Measurements from ENCODE around the gene OR51D1. TPM values are rescaled to one million over a fixed set of nuclear protein-coding genes. Genes with fewer than 3 reads are reported as not detected.

Gene OR51D1
- total and polyA plus RNA-seq, 3 donors from 2014 or later: 0.63 TPM; not detected in 2

DNA sequence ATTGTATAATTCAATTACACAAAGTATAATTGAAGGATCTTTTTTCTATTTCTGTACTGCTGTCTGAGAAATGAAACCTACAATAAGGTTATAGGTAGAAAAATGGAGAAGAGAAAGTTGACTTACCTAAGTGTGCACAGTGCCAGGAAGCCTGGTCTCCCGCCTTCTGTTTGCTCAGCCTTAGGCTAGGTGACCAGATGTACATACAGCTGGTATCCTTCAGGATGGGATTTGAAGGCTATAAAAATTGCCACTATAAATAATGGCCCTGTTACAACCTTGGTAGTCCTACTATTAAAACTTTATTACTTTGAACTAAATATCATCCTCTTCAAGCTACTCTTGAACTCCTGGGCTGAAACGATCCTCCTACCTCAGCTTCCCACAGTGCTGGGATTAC, 40.7 kb downstream of the OR51D1 start:
- DNase-seq: no peak
- Histone ChIP-seq H3K36me3 (ENCODE audit: low read depth, missing control alignments) (no peaks in the 10 kb centered on the region), H3K4me3 (no peak overlapping the region), H3K4me1 (no peaks in the 10 kb centered on the region), H3K27me3 (no peaks in the 10 kb centered on the region), H3K27ac (no peak overlapping the region), H3K9me3 (no peaks in the 10 kb centered on the region)
- intact Hi-C loops (cut with DNase I; ENCODE audit: low total_unique reads): no loop called here
- 77 to 92% methylated on average over 2 of the region's 2 CpGs for WGBS, 2 donors
- TF ChIP-seq, protein P1, sequence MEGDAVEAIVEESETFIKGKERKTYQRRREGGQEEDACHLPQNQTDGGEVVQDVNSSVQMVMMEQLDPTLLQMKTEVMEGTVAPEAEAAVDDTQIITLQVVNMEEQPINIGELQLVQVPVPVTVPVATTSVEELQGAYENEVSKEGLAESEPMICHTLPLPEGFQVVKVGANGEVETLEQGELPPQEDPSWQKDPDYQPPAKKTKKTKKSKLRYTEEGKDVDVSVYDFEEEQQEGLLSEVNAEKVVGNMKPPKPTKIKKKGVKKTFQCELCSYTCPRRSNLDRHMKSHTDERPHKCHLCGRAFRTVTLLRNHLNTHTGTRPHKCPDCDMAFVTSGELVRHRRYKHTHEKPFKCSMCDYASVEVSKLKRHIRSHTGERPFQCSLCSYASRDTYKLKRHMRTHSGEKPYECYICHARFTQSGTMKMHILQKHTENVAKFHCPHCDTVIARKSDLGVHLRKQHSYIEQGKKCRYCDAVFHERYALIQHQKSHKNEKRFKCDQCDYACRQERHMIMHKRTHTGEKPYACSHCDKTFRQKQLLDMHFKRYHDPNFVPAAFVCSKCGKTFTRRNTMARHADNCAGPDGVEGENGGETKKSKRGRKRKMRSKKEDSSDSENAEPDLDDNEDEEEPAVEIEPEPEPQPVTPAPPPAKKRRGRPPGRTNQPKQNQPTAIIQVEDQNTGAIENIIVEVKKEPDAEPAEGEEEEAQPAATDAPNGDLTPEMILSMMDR (IDR thresholded peaks at IDR 0.05): no peak
- no peak for TF ChIP-seq POLR2A (IDR thresholded peaks at IDR 0.05)

DNA sequence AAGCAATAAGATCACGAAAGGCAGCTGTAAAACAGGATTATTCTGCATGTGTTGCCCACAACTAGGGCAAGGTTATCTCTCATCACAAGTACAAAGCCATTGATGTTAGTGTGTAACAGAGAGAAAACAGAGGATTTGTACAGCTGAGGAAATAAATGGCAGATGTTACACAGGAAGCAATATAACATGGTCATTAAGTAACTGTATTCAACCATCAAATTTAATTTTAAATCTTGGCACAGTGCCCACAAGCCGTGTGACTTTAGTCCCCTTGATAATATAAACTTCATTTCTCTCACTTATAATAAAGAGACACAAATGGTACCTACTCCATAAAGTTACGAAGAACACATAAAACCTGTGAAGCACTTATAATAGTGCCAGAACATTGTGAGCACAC, 43.1 kb downstream of the OR51D1 start:
- Histone ChIP-seq H3K27ac (no peak overlapping the region), H3K36me3 (ENCODE audit: low read depth, missing control alignments) (no peaks in the 10 kb centered on the region), H3K27me3 (no peaks in the 10 kb centered on the region), H3K9me3 (no peaks in the 10 kb centered on the region), H3K4me1 (no peaks in the 10 kb centered on the region), H3K4me3 (no peak overlapping the region)
- intact Hi-C loops (cut with DNase I; ENCODE audit: low total_unique reads): no loop called here
- WGBS, 2 donors: 58% methylated on average over 3 of the region's 3 CpGs
- no peak for TF ChIP-seq POLR2A (IDR thresholded peaks at IDR 0.05)
- TF ChIP-seq, protein P1 (IDR thresholded peaks at IDR 0.05): no peak
- no peak for DNase-seq

DNA sequence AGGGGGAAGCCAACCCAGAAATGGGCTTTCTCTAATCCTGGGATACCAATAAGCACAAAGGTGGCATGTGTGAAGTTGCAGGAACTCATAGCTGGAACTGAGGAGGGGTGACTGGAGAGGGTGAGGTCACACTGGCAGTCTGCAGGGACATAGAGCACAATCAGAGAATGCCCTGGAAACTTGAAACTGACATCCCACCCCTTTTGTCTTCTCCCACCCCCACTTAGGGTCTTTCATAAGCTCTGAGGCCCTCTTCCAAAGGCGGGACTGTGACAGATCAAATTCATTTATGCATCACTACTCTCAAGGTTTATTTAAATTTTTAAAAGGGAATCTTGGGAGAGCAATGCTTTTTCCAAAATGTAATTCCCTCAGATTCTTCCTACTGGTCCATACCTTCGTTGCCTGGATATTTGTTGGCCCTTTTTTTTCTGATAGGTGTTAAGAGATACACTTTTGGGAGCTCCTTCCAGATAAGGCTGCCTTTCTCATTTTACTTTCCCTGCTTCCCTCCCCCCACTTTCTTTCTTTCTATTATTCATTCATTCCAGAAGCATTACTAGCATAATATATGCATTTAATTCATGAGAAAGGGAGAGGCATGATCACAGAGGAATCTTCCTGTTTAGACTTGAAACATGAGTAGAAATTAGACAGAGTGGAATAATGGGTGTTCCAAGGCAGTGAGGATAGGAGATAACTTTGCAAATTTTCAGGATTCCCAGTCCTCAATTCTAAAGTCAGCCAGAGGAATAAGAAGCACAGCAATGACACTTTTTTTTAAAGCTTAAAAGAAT, 45.5 kb downstream of the OR51D1 start:
- WGBS, 2 donors: 84 to 85% methylated on average over 2 of the region's 2 CpGs
- intact Hi-C loops (cut with DNase I; ENCODE audit: low total_unique reads): no loop called here

DNA sequence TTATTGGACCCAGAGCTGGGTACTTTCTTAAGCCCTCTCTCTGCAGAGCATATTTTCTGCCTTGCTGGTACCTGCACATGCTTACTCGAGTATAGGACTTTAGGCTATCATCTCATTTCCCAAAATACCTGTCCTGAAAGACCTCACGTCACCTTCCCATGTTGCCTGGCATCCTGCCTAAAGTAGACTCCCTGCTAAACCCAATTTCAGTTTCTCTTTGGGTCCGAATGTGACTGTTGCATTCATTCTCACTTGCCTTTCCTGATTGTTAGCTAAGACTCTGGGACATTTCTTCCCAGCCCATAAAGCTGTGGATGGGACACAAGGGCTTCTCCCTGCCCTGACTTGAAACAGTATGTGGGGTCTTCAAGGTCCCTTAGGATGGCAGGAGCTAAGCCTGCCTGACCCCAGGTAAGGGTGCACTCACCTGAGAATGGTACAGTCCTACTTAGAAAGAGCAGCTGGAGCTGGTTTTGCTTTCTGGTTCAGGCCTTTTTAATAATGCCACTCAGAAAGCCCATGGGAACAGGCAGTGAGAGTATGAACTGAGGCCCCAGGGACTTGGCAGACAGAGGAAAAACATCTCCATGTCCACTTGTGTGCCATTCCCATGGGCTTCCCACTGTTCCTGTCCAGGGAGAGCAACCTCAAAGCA, 47.5 kb downstream of the OR51D1 start:
- Histone ChIP-seq H3K9me3 (no peaks in the 10 kb centered on the region), H3K4me1 (no peaks in the 10 kb centered on the region), H3K27ac (no peak overlapping the region), H3K36me3 (ENCODE audit: low read depth, missing control alignments) (no peaks in the 10 kb centered on the region), H3K27me3 (no peaks in the 10 kb centered on the region), H3K4me3 (no peak overlapping the region)
- WGBS, 2 donors: 84 to 85% methylated on average over 3 of the region's 3 CpGs
- intact Hi-C loops (cut with DNase I; ENCODE audit: low total_unique reads): no loop called here
- DNase-seq: no peak
- TF ChIP-seq POLR2A (IDR thresholded peaks at IDR 0.05): no peak
- TF ChIP-seq, protein P1 (IDR thresholded peaks at IDR 0.05): no peak

More for the DNA sequence above, 45.5 kb downstream of the OR51D1 start:
- Histone ChIP-seq H3K27me3 (no peaks in the 10 kb centered on the region), H3K36me3 (ENCODE audit: low read depth, missing control alignments) (no peaks in the 10 kb centered on the region), H3K27ac (no peak overlapping the region), H3K4me3 (no peak overlapping the region), H3K4me1 (no peaks in the 10 kb centered on the region), H3K9me3 (no peaks in the 10 kb centered on the region)
- TF ChIP-seq POLR2A (IDR thresholded peaks at IDR 0.05): no peak
- TF ChIP-seq, protein P1 (IDR thresholded peaks at IDR 0.05): no peak
- no peak for DNase-seq

Other genes starting within 250 kb of the OR51D1 start
- 1 to 10 TPM; 4.6 to 8.9 TPM for gene TRIM21, start 243.8 kb upstream of the OR51D1 start, total RNA-seq
- 11.0 TPM for gene TRIM21, start 243.8 kb upstream of the OR51D1 start, polyA plus RNA-seq (ENCODE audit: insufficient read depth, low read depth, low replicate concordance)
- gene OR52K2, start 188.2 kb upstream of the OR51D1 start, total RNA-seq: not detected
- gene OR52K2, start 188.2 kb upstream of the OR51D1 start, polyA plus RNA-seq (ENCODE audit: insufficient read depth, low read depth, low replicate concordance): not detected
- under 1 TPM; 0.43 to 0.47 TPM for gene OR52K1, start 154.8 kb upstream of the OR51D1 start, total RNA-seq
- gene OR52K1, start 154.8 kb upstream of the OR51D1 start, polyA plus RNA-seq (ENCODE audit: insufficient read depth, low read depth, low replicate concordance): not detected
- gene OR52M1, start 92.3 kb upstream of the OR51D1 start, total RNA-seq: not detected
- gene OR52M1, start 92.3 kb upstream of the OR51D1 start, polyA plus RNA-seq (ENCODE audit: insufficient read depth, low read depth, low replicate concordance): not detected
- gene OR52I2, start 55.7 kb upstream of the OR51D1 start, total RNA-seq: under 1 TPM in 1 of 2 donors, not detected in 1; 0.31 TPM
- not detected for gene OR52I2, start 55.7 kb upstream of the OR51D1 start, polyA plus RNA-seq (ENCODE audit: insufficient read depth, low read depth, low replicate concordance)
- gene OR52I1, start 43.4 kb upstream of the OR51D1 start, total RNA-seq: not detected
- gene OR52I1, start 43.4 kb upstream of the OR51D1 start, polyA plus RNA-seq (ENCODE audit: insufficient read depth, low read depth, low replicate concordance): not detected
- 10 to 100 TPM; 20.5 to 20.8 TPM for gene TRIM68, start 29.2 kb upstream of the OR51D1 start, total RNA-seq
- gene TRIM68, start 29.2 kb upstream of the OR51D1 start, polyA plus RNA-seq (ENCODE audit: insufficient read depth, low read depth, low replicate concordance): 16.4 TPM
- gene OR51E1, start 6.5 kb downstream of the OR51D1 start, total RNA-seq: under 1 TPM; 0.31 to 0.55 TPM
- 0.59 TPM for gene OR51E1, start 6.5 kb downstream of the OR51D1 start, polyA plus RNA-seq (ENCODE audit: insufficient read depth, low read depth, low replicate concordance)
- gene OR51E2, start 60.4 kb downstream of the OR51D1 start, total RNA-seq: under 1 TPM in 1 of 2 donors, not detected in 1; 0.47 TPM
- 0.17 TPM for gene OR51E2, start 60.4 kb downstream of the OR51D1 start, polyA plus RNA-seq (ENCODE audit: insufficient read depth, low read depth, low replicate concordance)
- under 1 TPM in 1 of 2 donors, not detected in 1; 0.55 TPM for gene MMP26, start 67.3 kb downstream of the OR51D1 start, total RNA-seq
- 1.1 TPM for gene MMP26, start 67.3 kb downstream of the OR51D1 start, polyA plus RNA-seq (ENCODE audit: insufficient read depth, low read depth, low replicate concordance)
- not detected for gene OR51F1, start 132.5 kb downstream of the OR51D1 start, total RNA-seq
- not detected for gene OR51F1, start 132.5 kb downstream of the OR51D1 start, polyA plus RNA-seq (ENCODE audit: insufficient read depth, low read depth, low replicate concordance)
- not detected for gene OR52R1, start 166.9 kb downstream of the OR51D1 start, total RNA-seq
- not detected for gene OR52R1, start 166.9 kb downstream of the OR51D1 start, polyA plus RNA-seq (ENCODE audit: insufficient read depth, low read depth, low replicate concordance)
- not detected for gene OR51F2, start 183.8 kb downstream of the OR51D1 start, total RNA-seq
- not detected for gene OR51F2, start 183.8 kb downstream of the OR51D1 start, polyA plus RNA-seq (ENCODE audit: insufficient read depth, low read depth, low replicate concordance)
- under 1 TPM in 1 of 2 donors, not detected in 1; 0.31 TPM for gene OR51S1, start 211.7 kb downstream of the OR51D1 start, total RNA-seq
- not detected for gene OR51S1, start 211.7 kb downstream of the OR51D1 start, polyA plus RNA-seq (ENCODE audit: insufficient read depth, low read depth, low replicate concordance)
- not detected for gene OR51T1, start 244.4 kb downstream of the OR51D1 start, total RNA-seq
- not detected for gene OR51T1, start 244.4 kb downstream of the OR51D1 start, polyA plus RNA-seq (ENCODE audit: insufficient read depth, low read depth, low replicate concordance)

All from testis (tissue), 3 donors.